Dedifferentiated amniotic fluid mesenchymal stem cell (primary cell): Measurements from ENCODE around the gene BLOC1S3.
"Not testable (repeated sequence)": the region's sequence is repeated elsewhere in the genome, so short reads cannot be mapped to it uniquely, and the experiment has no call there.

Experiments
- DNase-seq: peaks from one replicate; pipeline ENCODE4 v3.0.0-alpha.2; 2016; ENCODE audit errors: extremely low spot score

The BLOC1S3 gene

GRCh38 chr19:45223879-45224278 lies 45.3 kb downstream of the BLOC1S3 start:
- DNase-seq: no peak

DNA sequence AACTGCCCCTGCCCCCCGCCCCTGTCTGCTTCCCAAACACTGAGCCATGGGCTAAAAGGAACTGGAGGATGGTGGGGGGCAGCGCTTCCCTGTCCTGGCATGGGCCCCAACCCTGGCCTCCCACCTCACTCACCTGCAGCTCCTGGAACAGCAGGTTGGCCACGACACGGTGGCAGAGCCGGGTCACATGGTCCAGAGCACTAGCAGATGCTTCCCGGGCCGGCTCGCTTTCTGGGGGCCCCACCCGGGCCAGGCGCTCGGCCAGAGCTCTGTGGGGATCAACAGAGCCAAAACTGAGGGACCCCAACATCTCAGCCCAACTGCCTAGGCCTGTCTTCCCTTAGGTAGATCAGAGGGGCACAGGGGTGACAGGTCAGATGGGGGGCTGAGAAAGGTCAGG lies 46.1 kb downstream of the BLOC1S3 start:
- DNase-seq: no peak

DNA sequence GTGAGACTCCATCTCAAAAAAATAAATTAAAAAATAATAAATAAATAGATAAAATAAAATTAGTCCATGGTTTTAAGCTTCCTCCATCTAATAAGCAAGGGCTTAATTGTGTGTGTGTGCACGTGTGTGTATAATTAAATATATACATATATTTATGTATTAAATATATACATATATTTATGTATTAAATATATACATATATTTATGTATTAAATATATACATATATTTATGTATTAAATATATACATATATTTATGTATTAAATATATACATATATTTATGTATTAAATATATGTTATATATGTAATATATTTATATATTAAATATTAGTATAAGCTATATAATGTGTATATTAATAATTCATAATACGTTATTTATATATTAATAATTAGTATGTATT lies 50.5 kb downstream of the BLOC1S3 start:
- not testable (repeated sequence) for DNase-seq
